Ecto neural progenitor cell (in vitro differentiated cells): Measurements from ENCODE around the gene MIAT.
"Not testable (repeated sequence)": the region's sequence is repeated elsewhere in the genome, so short reads cannot be mapped to it uniquely, and the experiment has no call there.

ENCODE experiments used
- DNase-seq: peaks from one replicate; pipeline ENCODE4 v3.0.0-alpha.2; 2018; ENCODE audit warnings: low spot score

The MIAT gene

GRCh38 chr22:26656891-26657851 lies at the start of gene MIAT:
Gene MIAT, plus strand, starts transcription at chr22:26657588.
- DNase-seq, result peak; percentile 81

- no peak for DNase-seq
These were observed 49.3 kb upstream of the MIAT start for GRCh38 chr22:26608129-26608528.

GRCh38 chr22:26609287-26609686 lies 48.1 kb upstream of the MIAT start:
- DNase-seq, result no peak

GRCh38 chr22:26610072-26610958 lies 47.1 kb upstream of the MIAT start:
- no peak for DNase-seq

GRCh38 chr22:26610996-26611395 lies 46.4 kb upstream of the MIAT start:
- no peak for DNase-seq

GRCh38 chr22:26612652-26613051 lies 44.7 kb upstream of the MIAT start:
- no peak for DNase-seq

GRCh38 chr22:26613753-26614152 lies 43.6 kb upstream of the MIAT start:
- not testable (repeated sequence) for DNase-seq

GRCh38 chr22:26614322-26614721 lies 43.1 kb upstream of the MIAT start:
- no peak for DNase-seq

- no peak for DNase-seq
These were observed 42.2 kb upstream of the MIAT start for GRCh38 chr22:26615149-26615548.

- DNase-seq, result no peak
These were observed 41.5 kb upstream of the MIAT start for GRCh38 chr22:26615830-26616435.

- DNase-seq, result no peak
These were observed 40.7 kb upstream of the MIAT start for GRCh38 chr22:26616650-26617049.

GRCh38 chr22:26617271-26618199 lies 39.9 kb upstream of the MIAT start, which contains the start of gene CRYBB1:
Gene CRYBB1, minus strand, starts transcription at chr22:26618027. Its CDS starts 1,708 bp downstream, at chr22:26616319.
- DNase-seq, result no peak

- no peak for DNase-seq
These were observed 38.9 kb upstream of the MIAT start for GRCh38 chr22:26618455-26618854.

- no peak for DNase-seq
These were observed 37.9 kb upstream of the MIAT start for GRCh38 chr22:26619510-26619909.

- DNase-seq, result no peak
These were observed 37.2 kb upstream of the MIAT start for GRCh38 chr22:26620197-26620596.

GRCh38 chr22:26621663-26622062 lies 35.7 kb upstream of the MIAT start, which contains the start of gene CRYBA4:
Gene CRYBA4, plus strand, starts transcription at chr22:26621963. Its CDS starts 634 bp downstream, at chr22:26622597.
- DNase-seq, result no peak

GRCh38 chr22:26623984-26624383 lies 33.4 kb upstream of the MIAT start:
- no peak for DNase-seq

GRCh38 chr22:26624803-26625202 lies 32.6 kb upstream of the MIAT start:
- DNase-seq, result no peak

GRCh38 chr22:26629988-26630761 lies 27.2 kb upstream of the MIAT start:
- DNase-seq, result no peak

GRCh38 chr22:26631282-26631681 lies 26.1 kb upstream of the MIAT start:
- DNase-seq, result no peak
